RPMI8226 (cell line): Measurements from ENCODE around the gene P2RX3.
"Not testable (repeated sequence)": the region's sequence is repeated elsewhere in the genome, so short reads cannot be mapped to it uniquely, and the experiment has no call there.

Source experiments
- DNase-seq: peaks from one replicate; pipeline ENCODE4 v3.0.0-alpha.2; 2015

P2RX3 gene

DNA sequence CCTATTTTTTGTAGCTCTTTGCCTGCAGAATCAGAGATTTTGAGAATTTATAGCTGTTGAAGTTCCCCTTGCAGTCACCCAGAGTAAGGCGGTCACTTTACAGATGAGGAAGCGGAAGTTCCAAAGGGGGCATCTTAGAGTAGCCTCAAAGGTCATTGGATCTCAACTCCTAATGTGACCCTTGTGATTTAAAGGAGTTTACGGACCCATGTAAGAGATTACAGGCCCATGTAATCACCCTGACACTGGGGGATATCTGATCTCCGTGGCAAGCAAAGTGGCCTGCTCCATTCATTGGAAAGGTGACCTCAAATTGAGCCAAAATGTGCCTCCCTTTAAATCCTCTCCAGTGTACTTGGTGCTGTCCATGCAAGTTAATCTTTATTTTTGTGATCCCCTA lies 15.7 kb downstream of the P2RX3 start:
- no peak for DNase-seq

DNA sequence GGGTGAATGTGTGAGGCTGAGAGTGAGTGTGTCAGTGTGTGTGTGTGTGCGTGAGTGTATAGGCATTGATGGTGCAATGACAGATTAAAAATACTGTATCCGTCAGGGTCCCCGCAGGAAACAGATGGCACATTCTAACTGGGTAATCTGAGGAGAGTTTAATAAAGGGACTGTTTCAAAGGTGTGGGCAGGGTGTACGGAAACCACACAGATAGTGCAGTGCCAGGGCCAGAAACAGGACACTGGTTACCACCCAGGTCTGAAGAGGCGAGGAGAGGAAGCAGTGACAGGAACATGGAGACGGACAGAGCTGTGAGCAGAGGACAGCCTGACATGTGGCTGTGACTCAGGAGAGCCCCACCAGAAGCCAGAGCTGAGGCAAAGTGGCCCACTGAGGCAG lies 16.5 kb downstream of the P2RX3 start:
- DNase-seq: no peak

- peak; percentile 21 for DNase-seq
Measured at GRCh38 chr11:57356268-57356667, 18.1 kb downstream of the P2RX3 start.

DNA sequence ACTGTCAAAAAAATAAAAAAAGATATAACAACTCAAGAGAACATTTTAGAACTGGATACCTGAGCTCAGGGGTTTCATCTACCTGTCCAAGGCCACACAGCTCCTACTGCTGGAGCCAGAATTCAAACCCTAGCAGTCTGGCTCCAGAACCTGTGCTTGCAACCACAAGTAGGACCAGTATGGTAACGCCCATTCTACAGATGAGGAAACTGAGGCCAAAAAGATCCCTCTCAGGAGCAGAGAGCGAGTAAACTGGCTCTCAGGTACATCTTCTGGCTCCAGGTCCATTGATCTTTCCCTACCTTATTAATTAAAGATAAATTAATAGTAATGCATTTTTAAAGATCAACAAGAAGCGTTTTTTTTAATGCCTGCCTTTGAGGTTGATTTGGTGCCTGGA lies 19.2 kb downstream of the P2RX3 start:
- no peak for DNase-seq

DNA sequence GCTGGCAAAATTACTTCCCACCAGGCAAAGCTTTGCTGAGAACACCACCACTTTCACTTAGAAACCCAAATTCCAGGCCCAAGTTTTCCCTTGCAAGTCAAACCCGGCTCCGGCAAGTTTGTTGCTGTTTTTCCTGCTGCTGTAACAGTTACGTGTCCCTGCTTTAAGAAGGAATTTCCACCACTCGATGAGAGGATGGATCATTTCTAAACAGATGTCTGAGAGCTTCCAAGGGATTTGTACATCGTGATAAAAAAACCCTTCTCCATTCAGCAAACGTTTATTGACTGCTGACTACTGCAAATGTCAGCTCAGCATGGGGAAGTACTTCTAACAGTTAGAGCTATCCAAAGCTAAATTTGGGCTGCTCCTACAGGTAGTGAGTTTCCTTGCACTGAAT lies 19.7 kb downstream of the P2RX3 start:
- DNase-seq: no peak

DNA sequence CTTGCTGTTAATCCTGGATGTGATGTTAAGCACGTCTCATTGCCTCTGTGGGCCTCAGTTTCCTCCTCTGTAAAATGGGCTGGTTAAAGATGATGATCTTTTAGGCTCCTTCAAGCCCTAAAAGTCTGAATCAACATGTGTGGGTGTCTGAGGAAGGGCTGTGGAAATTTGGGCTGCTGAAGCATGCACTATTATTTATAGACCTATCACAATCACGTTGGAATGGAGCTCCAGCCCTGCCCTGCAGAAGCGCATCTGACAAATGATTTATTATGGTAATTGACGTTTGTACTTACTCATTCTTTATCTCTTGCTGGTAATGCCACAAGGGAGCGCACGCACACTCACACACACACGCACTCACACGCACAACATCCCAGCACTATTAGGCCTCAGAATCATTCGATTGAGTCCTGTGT lies 20.4 kb downstream of the P2RX3 start:
- DNase-seq: no peak

GRCh38 chr11:57358991-57359390 lies 20.8 kb downstream of the P2RX3 start:
- no peak for DNase-seq

GRCh38 chr11:57359396-57359795 lies 21.2 kb downstream of the P2RX3 start:
- no peak for DNase-seq

- DNase-seq: no peak
Measured at GRCh38 chr11:57359896-57360690, 21.9 kb downstream of the P2RX3 start.

GRCh38 chr11:57360991-57361390 lies 22.8 kb downstream of the P2RX3 start:
- DNase-seq: no peak

DNA sequence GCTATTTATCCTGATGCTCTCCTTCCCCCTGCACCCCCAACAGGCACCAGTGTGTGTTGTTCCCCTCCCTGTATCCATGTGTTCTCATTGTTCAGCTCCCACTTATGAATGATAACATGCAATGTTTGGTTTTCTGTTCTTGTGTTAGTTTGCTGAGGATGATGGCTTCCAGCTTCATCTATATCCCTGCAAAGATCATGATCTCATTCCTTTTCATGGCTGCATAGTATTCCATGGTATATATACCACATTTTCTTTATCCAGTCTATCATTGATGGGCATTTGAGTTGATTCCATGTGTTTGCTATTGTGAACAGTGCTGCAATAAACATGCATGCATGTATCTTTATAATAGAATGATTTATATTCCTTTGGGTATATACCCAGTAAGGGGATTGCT lies 23.3 kb downstream of the P2RX3 start:
- not testable (repeated sequence) for DNase-seq

- DNase-seq: no peak
Measured at GRCh38 chr11:57361926-57362325, 23.8 kb downstream of the P2RX3 start.

DNA sequence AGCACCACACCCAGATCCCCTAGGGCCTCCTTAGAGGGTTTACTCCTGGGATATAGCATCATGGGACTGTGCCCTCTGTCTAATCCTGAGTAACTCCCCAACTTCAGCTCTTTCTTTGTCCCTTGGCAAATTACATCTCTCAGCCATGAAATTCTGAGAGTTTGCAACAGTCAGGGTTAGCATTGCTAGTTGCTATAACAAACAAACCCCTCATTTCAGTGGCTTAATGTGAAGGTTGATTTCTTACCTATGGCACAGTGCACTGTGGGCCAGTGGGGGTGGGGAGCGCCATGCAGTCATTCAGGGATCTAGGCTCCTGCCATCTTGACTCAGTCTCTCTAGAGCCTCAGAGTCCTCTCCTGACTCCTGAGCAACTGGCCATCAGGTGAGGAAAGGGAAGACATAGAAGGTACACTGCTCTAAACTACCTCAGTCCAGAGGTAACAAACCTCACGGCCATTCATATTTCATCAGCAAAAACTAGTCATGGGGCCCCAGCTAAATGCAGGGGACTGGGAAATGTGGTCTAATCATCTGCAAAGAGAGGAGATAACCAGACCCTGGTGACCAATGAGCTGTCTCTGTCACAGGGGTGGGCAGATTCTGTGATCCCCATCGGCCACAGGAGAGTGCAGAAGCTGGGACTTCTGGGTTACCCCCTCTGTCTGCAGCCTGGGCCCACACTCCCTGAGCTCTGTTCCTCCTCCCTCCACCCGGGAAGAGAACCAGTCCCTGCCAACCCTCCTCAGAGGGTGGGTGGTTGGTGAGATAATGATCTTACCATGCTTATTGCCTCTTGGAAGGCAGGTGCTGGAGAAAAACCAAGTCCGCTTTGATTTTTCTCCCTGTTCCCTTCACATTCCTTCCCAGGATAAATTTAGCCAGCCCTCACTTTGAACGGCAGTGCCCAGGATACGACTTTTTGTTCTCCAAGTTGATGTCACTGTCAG lies 25.3 kb downstream of the P2RX3 start:
- no peak for DNase-seq

- DNase-seq: no peak
Measured at GRCh38 chr11:57364851-57365660, 26.9 kb downstream of the P2RX3 start.

GRCh38 chr11:57368106-57368844 lies 30.1 kb downstream of the P2RX3 start:
- no peak for DNase-seq

- no peak for DNase-seq
Measured at GRCh38 chr11:57368845-57369232, 30.7 kb downstream of the P2RX3 start.

- DNase-seq: no peak
Measured at GRCh38 chr11:57370251-57370650, 32.1 kb downstream of the P2RX3 start.

- DNase-seq: no peak
Measured at GRCh38 chr11:57370941-57371340, 32.8 kb downstream of the P2RX3 start.

GRCh38 chr11:57373146-57373545 lies 35.0 kb downstream of the P2RX3 start:
- no peak for DNase-seq

GRCh38 chr11:57374966-57375365 lies 36.8 kb downstream of the P2RX3 start:
- no peak for DNase-seq

DNA sequence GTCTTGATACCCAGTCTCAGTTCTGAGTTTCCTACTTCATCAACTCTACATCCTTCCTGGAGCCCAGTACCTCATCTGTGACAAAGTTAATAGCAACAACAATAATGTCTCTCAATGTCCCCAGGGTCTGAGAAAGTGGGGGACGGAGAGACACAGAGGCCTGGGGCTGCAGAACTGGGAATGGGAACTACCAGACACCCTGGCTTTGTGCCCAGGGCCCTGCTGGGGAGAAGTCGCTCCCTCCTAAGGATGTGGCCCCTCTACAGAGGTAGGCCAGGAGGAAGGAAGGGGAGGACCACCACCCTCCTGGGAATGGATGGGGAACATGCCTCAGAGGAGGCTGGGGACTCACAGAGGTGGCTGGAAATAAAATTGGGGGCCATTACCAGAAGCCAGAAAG lies 37.3 kb downstream of the P2RX3 start:
- DNase-seq: no peak
